Gastroesophageal sphincter (tissue), 3 donors: ENCODE measurements around the gene PRKN.

Source experiments
- EP300 ChIP-seq: sonication (generic); formaldehyde crosslinking; IDR thresholded peaks from one replicate; pipeline ENCODE4 v1.6.1; 2017; ENCODE audit warnings: antibody characterized with exemption, mild to moderate bottlenecking
- POLR2A ChIP-seq, 2 donors: fragments of 450-650 bp; IDR thresholded peaks; one replicate each; pipeline ENCODE4 v1.6.1; 2017; ENCODE audit warnings: antibody characterized with exemption in 2 of 2, mild to moderate bottlenecking in 2 of 2, moderate library complexity in 1 of 2
- POLR2AphosphoS5 ChIP-seq: sonication (generic); formaldehyde crosslinking; IDR thresholded peaks from one replicate; pipeline ENCODE4 v1.6.1; 2017; ENCODE audit warnings: antibody characterized with exemption
- TF ChIP-seq, protein P1 (sequence below), 4 experiments: fragments of 200-600 bp in 2 of 4; fragments of 450-650 bp in 2 of 4; sonication (generic) in 1 of 4; IDR thresholded peaks; one replicate each; pipeline ENCODE4 v1.5.1; 2017 to 2019; ENCODE audit warnings: antibody characterized with exemption in 4 of 4, mild to moderate bottlenecking in 2 of 4, moderate library complexity in 2 of 4

DNA sequence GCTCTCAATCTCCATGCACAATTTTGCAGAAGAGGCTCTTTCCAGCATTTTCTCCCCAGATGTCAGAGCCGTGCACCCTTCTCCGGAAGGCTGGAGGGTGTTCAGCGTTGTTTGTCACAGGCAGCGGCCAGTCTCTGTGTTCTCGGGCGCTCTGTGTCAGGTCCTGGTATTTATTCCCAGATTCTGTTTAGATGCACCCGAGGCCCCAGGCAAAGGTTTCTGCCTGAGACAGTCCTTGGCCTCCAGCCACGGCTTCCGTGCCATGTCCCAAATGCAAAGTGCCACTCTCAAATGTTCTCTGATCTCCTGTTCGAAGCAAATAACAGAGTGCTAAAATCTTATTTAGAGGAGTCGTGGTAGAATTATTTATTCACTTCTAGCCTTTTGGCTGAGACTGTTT lies 1313.4 kb downstream of the PRKN start:
- no peak for TF ChIP-seq POLR2A (IDR thresholded peaks at IDR 0.05)
- TF ChIP-seq, protein P1, sequence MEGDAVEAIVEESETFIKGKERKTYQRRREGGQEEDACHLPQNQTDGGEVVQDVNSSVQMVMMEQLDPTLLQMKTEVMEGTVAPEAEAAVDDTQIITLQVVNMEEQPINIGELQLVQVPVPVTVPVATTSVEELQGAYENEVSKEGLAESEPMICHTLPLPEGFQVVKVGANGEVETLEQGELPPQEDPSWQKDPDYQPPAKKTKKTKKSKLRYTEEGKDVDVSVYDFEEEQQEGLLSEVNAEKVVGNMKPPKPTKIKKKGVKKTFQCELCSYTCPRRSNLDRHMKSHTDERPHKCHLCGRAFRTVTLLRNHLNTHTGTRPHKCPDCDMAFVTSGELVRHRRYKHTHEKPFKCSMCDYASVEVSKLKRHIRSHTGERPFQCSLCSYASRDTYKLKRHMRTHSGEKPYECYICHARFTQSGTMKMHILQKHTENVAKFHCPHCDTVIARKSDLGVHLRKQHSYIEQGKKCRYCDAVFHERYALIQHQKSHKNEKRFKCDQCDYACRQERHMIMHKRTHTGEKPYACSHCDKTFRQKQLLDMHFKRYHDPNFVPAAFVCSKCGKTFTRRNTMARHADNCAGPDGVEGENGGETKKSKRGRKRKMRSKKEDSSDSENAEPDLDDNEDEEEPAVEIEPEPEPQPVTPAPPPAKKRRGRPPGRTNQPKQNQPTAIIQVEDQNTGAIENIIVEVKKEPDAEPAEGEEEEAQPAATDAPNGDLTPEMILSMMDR (IDR thresholded peaks at IDR 0.05): no peak
- TF ChIP-seq POLR2AphosphoS5: no peak
- TF ChIP-seq EP300: no peak
